HUES64 (cell line): ENCODE measurements around the gene ZBTB39.

Source experiments
- H3K27ac ChIP-seq: 2 replicates; pipeline ENCODE4 v1.7.0; 2013; ENCODE audit warnings: low read depth, low read length, inconsistent platforms
- H3K27me3 ChIP-seq: 2 replicates; pipeline ENCODE4 v1.6.1; 2013; ENCODE audit warnings: mild to moderate bottlenecking, low read length; ENCODE audit not compliant: insufficient read depth
- H3K36me3 ChIP-seq: 2 replicates; pipeline ENCODE4 v1.6.1; 2013; ENCODE audit warnings: mild to moderate bottlenecking, low read length; ENCODE audit not compliant: insufficient read depth
- H3K4me1 ChIP-seq: 2 replicates; pipeline ENCODE4 v1.6.1; 2013; ENCODE audit warnings: mild to moderate bottlenecking, low read length, moderate library complexity; ENCODE audit not compliant: insufficient read depth
- H3K4me3 ChIP-seq: 2 replicates; pipeline ENCODE4 v1.5.1; 2013; ENCODE audit warnings: mild to moderate bottlenecking, low read length, moderate library complexity
- H3K9ac ChIP-seq: 2 replicates; pipeline ENCODE4 v1.6.1; 2013; ENCODE audit warnings: mild to moderate bottlenecking, low read depth, low read length
- H3K9me3 ChIP-seq: 2 replicates; pipeline ENCODE4 v1.6.1; 2013; ENCODE audit warnings: low read depth, low read length; ENCODE audit not compliant: insufficient read depth
- WGBS: fragments of 150-250, 120-280 bp; methylation state at CpG from one replicate; pipeline ENCODE4 v1.1.7; 2013; ENCODE audit warnings: missing lambda C conversion rate; 5-methylcytosine and 5-hydroxymethylcytosine counted together

Gene ZBTB39

GRCh38 chr12:57046086-57046791, 39.9 kb upstream of the ZBTB39 start:
- Histone ChIP-seq H3K4me1 (no peaks in the 10 kb centered on the region), H3K27ac (no peak overlapping the region), H3K36me3 (no peaks in the 10 kb centered on the region), H3K9me3 (no peaks in the 10 kb centered on the region), H3K4me3 (no peak overlapping the region), H3K9ac (no peak overlapping the region), H3K27me3 (no peaks in the 10 kb centered on the region)
- 79% methylated on average over 6 of the region's 6 CpGs for WGBS

- Histone ChIP-seq H3K27me3 (no peaks in the 10 kb centered on the region), H3K4me3 (no peak overlapping the region), H3K27ac (no peak overlapping the region), H3K36me3 (no peaks in the 10 kb centered on the region), H3K9me3 (no peaks in the 10 kb centered on the region), H3K4me1 (no peaks in the 10 kb centered on the region), H3K9ac (no peak overlapping the region)
- 86% methylated on average over 3 of the region's 3 CpGs for WGBS
These were observed 38.5 kb upstream of the ZBTB39 start for GRCh38 chr12:57044889-57045288.

- no peak overlapping the region for H3K9ac ChIP-seq
- H3K9me3 ChIP-seq = no peaks in the 10 kb centered on the region
- no peaks in the 10 kb centered on the region for H3K27me3 ChIP-seq
- no peak overlapping the region for H3K27ac ChIP-seq
- H3K4me3 ChIP-seq = no peak overlapping the region
- no peaks in the 10 kb centered on the region for H3K4me1 ChIP-seq
- no peaks in the 10 kb centered on the region for H3K36me3 ChIP-seq
- WGBS = 90% methylated on average over 5 of the region's 6 CpGs
These were observed 38.1 kb upstream of the ZBTB39 start for GRCh38 chr12:57044468-57044867.

- no peak overlapping the region for H3K4me3 ChIP-seq
- H3K27me3 ChIP-seq = no peaks in the 10 kb centered on the region
These were observed 36.3 kb upstream of the ZBTB39 start for GRCh38 chr12:57042695-57043094.

GRCh38 chr12:57040750-57041149, 34.4 kb upstream of the ZBTB39 start:
- Histone ChIP-seq H3K4me1 (no peaks in the 10 kb centered on the region), H3K27ac (no peak overlapping the region), H3K9me3 (no peaks in the 10 kb centered on the region), H3K36me3 (no peaks in the 10 kb centered on the region), H3K27me3 (no peaks in the 10 kb centered on the region), H3K4me3 (no peak overlapping the region), H3K9ac (no peak overlapping the region)
- 85% methylated on average over 2 of the region's 2 CpGs for WGBS

More at GRCh38 chr12:57042695-57043094, 36.3 kb upstream of the ZBTB39 start:
- Histone ChIP-seq H3K9me3 (no peaks in the 10 kb centered on the region), H3K36me3 (no peaks in the 10 kb centered on the region), H3K9ac (no peak overlapping the region), H3K27ac (no peak overlapping the region), H3K4me1 (no peaks in the 10 kb centered on the region)
- 97% methylated on average over 2 of the region's 2 CpGs for WGBS

- no peaks in the 10 kb centered on the region for H3K4me1 ChIP-seq
- no peaks in the 10 kb centered on the region for H3K36me3 ChIP-seq
- H3K27me3 ChIP-seq = no peaks in the 10 kb centered on the region
- H3K9ac ChIP-seq = no peak overlapping the region
- 93% methylated on average over 3 of the region's 4 CpGs for WGBS
- no peak overlapping the region for H3K27ac ChIP-seq
- no peaks in the 10 kb centered on the region for H3K9me3 ChIP-seq
- H3K4me3 ChIP-seq = no peak overlapping the region
These were observed 33.9 kb upstream of the ZBTB39 start for GRCh38 chr12:57040211-57040610.

- no peaks in the 10 kb centered on the region for H3K4me1 ChIP-seq
- 92% methylated on average over 9 of the region's 9 CpGs for WGBS
- no peaks in the 10 kb centered on the region for H3K9me3 ChIP-seq
- H3K27ac ChIP-seq = no peak overlapping the region
- H3K27me3 ChIP-seq = no peaks in the 10 kb centered on the region
- no peak overlapping the region for H3K4me3 ChIP-seq
- H3K36me3 ChIP-seq = no peaks in the 10 kb centered on the region
- no peak overlapping the region for H3K9ac ChIP-seq
These were observed 32.9 kb upstream of the ZBTB39 start for GRCh38 chr12:57039016-57039798.

GRCh38 chr12:57037264-57037663, 30.9 kb upstream of the ZBTB39 start:
- Histone ChIP-seq H3K27me3 (no peaks in the 10 kb centered on the region), H3K9me3 (no peaks in the 10 kb centered on the region), H3K27ac (no peak overlapping the region), H3K4me3 (no peak overlapping the region), H3K9ac (no peak overlapping the region), H3K4me1 (no peaks in the 10 kb centered on the region), H3K36me3 (no peaks in the 10 kb centered on the region)
- 75% methylated on average over 3 of the region's 3 CpGs for WGBS

GRCh38 chr12:57033431-57033830, 27.1 kb upstream of the ZBTB39 start:
- H3K27me3 ChIP-seq = no peaks in the 10 kb centered on the region
- no peak overlapping the region for H3K9ac ChIP-seq
- no peak overlapping the region for H3K27ac ChIP-seq
- H3K9me3 ChIP-seq = no peaks in the 10 kb centered on the region
- no peaks in the 10 kb centered on the region for H3K4me1 ChIP-seq
- H3K4me3 ChIP-seq = no peak overlapping the region
- no peaks in the 10 kb centered on the region for H3K36me3 ChIP-seq
- WGBS = 83% methylated on average over 3 of the region's 3 CpGs

GRCh38 chr12:57031789-57032188, 25.4 kb upstream of the ZBTB39 start:
- Histone ChIP-seq H3K9ac (no peak overlapping the region), H3K9me3 (no peaks in the 10 kb centered on the region), H3K27ac (no peak overlapping the region), H3K4me1 (no peaks in the 10 kb centered on the region), H3K4me3 (no peak overlapping the region), H3K27me3 (no peaks in the 10 kb centered on the region), H3K36me3 (no peaks in the 10 kb centered on the region)
- 80% methylated on average over 7 of the region's 7 CpGs for WGBS

GRCh38 chr12:57031138-57031725, 24.9 kb upstream of the ZBTB39 start:
- 54% methylated on average over 2 of the region's 2 CpGs for WGBS
- Histone ChIP-seq H3K36me3 (no peaks in the 10 kb centered on the region), H3K9me3 (no peaks in the 10 kb centered on the region), H3K9ac (no peak overlapping the region), H3K4me3 (no peak overlapping the region), H3K4me1 (no peaks in the 10 kb centered on the region), H3K27me3 (no peaks in the 10 kb centered on the region), H3K27ac (no peak overlapping the region)
